PC-9 (cell line): ENCODE results near the gene DGKE.

ENCODE experiments used
- EZH2 ChIP-seq: fragments of 200-600 bp; sonication (generic); IDR thresholded peaks from 2 replicates; pipeline ENCODE4 v1.8.0; 2017; ENCODE audit warnings: antibody characterized with exemption, low read depth
- TF ChIP-seq, protein P1 (sequence below): fragments of 200-600 bp; sonication (generic); conservative IDR thresholded peaks from 2 replicates; pipeline ENCODE4 v1.6.1; 2017; ENCODE audit warnings: mixed run types, antibody characterized with exemption, mild to moderate bottlenecking, moderate library complexity

DNA sequence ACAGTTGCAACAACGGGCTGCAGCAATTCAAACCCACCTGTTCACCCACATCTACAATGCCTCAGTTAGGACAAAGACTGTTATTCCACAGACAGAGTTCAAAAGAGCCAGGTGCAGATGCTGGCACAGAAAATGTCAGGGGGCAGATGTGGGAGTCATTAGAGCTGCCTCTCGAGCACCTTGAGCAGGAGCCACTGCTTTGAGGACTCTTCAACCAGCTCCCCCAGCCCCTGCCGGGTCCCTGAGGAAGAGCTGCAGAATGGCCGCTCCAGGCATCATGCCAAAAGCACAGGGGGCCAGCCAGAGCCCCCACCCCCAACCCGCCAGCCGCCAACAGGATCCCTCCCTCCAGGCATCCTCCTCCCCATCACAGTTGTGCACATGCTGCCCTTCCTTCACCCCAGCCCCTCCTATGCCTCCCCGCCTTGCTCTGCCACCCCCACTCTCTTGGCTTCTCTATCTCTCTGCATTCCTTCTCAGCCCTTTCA lies 21.0 kb upstream of the DGKE start:
- TF ChIP-seq, protein P1, sequence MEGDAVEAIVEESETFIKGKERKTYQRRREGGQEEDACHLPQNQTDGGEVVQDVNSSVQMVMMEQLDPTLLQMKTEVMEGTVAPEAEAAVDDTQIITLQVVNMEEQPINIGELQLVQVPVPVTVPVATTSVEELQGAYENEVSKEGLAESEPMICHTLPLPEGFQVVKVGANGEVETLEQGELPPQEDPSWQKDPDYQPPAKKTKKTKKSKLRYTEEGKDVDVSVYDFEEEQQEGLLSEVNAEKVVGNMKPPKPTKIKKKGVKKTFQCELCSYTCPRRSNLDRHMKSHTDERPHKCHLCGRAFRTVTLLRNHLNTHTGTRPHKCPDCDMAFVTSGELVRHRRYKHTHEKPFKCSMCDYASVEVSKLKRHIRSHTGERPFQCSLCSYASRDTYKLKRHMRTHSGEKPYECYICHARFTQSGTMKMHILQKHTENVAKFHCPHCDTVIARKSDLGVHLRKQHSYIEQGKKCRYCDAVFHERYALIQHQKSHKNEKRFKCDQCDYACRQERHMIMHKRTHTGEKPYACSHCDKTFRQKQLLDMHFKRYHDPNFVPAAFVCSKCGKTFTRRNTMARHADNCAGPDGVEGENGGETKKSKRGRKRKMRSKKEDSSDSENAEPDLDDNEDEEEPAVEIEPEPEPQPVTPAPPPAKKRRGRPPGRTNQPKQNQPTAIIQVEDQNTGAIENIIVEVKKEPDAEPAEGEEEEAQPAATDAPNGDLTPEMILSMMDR: no peak
- no peak for TF ChIP-seq EZH2
